Activated naive CD4-positive, alpha-beta T cell treated with anti-CD3 and anti-CD28 coated beads, Interleukin-2, amount 50 U/mL, for 24 hours (primary cell): Measurements from ENCODE around the gene C1orf159.
A peak's percentile ranks its signal among the peaks of the same experiment; 100 is the strongest.

Source experiments
- H3K27ac Mint-ChIP-seq: one replicate; pipeline ENCODE4 v1.8.0; 2021; ENCODE audit warnings: mild to moderate bottlenecking, mixed read lengths
- H3K27me3 Mint-ChIP-seq: one replicate; pipeline ENCODE4 v1.8.0; 2021; ENCODE audit warnings: mixed read lengths
- H3K36me3 Mint-ChIP-seq: one replicate; pipeline ENCODE4 v1.8.0; 2021; ENCODE audit warnings: mixed read lengths
- H3K4me1 Mint-ChIP-seq: one replicate; pipeline ENCODE4 v1.8.0; 2021; ENCODE audit warnings: mixed read lengths
- H3K4me3 Mint-ChIP-seq: one replicate; pipeline ENCODE4 v1.8.0; 2021; ENCODE audit warnings: mild to moderate bottlenecking, mixed read lengths
- H3K9me3 Mint-ChIP-seq: one replicate; pipeline ENCODE4 v1.8.0; 2021; ENCODE audit warnings: mixed read lengths

C1orf159 gene

GRCh38 chr1:1141911-1142250, 26.0 kb upstream of the C1orf159 start:
- Mint-ChIP-seq H3K27me3 (no peaks in the 10 kb centered on the region), H3K36me3 (no peaks in the 10 kb centered on the region), H3K4me1 (peaks cover 15% of the 10 kb centered on the region), H3K4me3 (no peak overlapping the region), H3K9me3 (no peaks in the 10 kb centered on the region), H3K27ac (no peak overlapping the region)

DNA sequence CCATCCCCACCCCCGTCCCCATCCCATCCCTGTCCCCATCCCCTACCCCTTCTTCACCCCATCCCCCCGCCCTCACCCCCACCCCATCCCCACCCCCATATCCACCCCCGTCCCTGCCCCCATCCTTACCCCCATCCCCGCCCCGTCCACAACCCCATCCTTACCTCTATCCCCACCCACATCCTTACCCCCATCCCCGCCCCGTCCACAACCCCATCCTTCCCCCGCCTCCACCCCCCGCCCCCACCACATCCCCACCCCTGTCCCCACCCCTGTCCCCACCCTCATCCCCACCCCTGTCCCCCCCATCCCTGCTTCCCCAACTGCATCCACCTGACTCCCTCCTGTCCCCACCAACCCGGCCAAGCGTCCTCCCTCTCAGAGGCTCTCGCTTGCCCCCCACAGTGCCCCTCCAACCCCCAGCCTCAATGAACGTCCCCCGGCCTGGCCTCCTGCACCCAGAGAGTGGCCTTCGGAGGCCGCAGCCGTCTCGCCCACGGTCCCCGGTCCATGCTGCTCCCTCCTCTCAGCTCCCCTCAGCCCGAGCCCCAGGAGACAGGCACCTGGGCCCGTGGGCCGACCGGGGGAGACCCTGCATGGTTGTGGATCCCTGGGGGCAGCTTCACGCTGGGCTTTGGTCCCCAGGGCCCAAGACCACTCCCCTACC, 25.5 kb upstream of the C1orf159 start:
- H3K27ac Mint-ChIP-seq: no peak overlapping the region
- H3K9me3 Mint-ChIP-seq: no peaks in the 10 kb centered on the region
- no peaks in the 10 kb centered on the region for H3K27me3 Mint-ChIP-seq
- H3K4me3 Mint-ChIP-seq: no peak overlapping the region
- no peaks in the 10 kb centered on the region for H3K36me3 Mint-ChIP-seq
- H3K4me1 Mint-ChIP-seq: peaks cover 15% of the 10 kb centered on the region

DNA sequence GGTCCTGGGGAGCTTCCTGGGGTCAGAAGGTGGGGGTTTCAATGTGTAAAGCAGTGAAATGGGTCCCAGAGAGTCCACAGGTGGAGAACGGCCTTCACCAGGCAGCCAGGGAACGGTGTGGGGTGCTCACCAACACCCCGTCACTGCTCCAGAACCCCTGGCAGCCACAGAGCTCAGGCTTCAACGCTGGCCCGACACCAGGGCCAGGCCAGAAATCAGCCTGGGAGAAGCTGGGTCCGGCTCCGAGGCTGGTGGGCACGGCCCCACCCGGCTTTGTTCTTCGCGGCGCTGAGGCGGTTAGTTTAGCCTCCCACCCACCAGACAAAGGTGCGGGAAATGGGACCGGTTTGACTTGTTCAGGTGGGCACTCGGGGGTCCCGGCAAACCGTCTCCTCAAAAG, 24.8 kb upstream of the C1orf159 start:
- Mint-ChIP-seq H3K9me3 (no peaks in the 10 kb centered on the region), H3K36me3 (no peaks in the 10 kb centered on the region), H3K4me3 (no peak overlapping the region), H3K4me1 (peaks cover 15% of the 10 kb centered on the region), H3K27ac (no peak overlapping the region), H3K27me3 (no peaks in the 10 kb centered on the region)

GRCh38 chr1:1137256-1138045, 21.6 kb upstream of the C1orf159 start:
- peaks cover 5% of the 10 kb centered on the region for H3K4me1 Mint-ChIP-seq
- H3K4me3 Mint-ChIP-seq: peak overlapping the region; percentile 76
- H3K9me3 Mint-ChIP-seq: no peaks in the 10 kb centered on the region
- H3K36me3 Mint-ChIP-seq: no peaks in the 10 kb centered on the region
- H3K27ac Mint-ChIP-seq: peak overlapping the region; percentile 90
- no peaks in the 10 kb centered on the region for H3K27me3 Mint-ChIP-seq

DNA sequence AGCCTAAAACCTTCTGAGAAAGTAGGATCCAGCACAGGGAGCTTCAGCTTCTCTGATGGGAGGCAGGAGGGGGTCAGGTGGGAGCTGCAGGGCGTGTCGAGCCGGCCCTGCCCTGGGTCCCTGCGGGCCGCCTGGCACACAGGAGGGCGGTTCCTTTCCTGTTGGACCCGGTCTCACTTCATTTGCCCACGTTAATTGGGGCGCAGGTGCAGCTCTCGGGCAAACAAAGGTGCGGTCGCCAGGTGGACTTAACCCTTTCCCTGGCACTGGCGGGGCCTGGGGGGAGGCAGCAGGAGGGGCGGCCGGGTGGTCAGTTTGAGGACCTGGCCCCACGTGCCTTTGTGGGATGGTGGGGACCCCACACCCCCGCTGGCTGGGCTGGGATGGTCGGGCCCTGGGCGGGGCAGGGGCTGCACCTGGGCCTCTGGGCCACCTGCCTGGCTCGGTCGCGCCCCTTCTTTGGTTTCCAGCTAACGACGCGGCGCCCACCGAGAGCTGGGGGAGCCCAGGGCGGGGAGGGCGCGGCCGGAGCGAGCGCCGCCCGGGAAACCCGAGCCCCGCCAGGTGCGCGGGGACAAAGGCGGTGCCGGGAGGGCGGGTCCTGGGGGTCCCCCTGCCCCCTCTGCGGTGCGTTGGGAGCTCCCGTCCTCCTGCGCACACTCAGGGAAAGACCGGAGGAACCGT, 20.8 kb upstream of the C1orf159 start:
- Mint-ChIP-seq H3K27me3 (no peaks in the 10 kb centered on the region), H3K4me3 (no peak overlapping the region), H3K4me1 (peaks cover 4% of the 10 kb centered on the region), H3K27ac (no peak overlapping the region), H3K9me3 (no peaks in the 10 kb centered on the region), H3K36me3 (no peaks in the 10 kb centered on the region)

DNA sequence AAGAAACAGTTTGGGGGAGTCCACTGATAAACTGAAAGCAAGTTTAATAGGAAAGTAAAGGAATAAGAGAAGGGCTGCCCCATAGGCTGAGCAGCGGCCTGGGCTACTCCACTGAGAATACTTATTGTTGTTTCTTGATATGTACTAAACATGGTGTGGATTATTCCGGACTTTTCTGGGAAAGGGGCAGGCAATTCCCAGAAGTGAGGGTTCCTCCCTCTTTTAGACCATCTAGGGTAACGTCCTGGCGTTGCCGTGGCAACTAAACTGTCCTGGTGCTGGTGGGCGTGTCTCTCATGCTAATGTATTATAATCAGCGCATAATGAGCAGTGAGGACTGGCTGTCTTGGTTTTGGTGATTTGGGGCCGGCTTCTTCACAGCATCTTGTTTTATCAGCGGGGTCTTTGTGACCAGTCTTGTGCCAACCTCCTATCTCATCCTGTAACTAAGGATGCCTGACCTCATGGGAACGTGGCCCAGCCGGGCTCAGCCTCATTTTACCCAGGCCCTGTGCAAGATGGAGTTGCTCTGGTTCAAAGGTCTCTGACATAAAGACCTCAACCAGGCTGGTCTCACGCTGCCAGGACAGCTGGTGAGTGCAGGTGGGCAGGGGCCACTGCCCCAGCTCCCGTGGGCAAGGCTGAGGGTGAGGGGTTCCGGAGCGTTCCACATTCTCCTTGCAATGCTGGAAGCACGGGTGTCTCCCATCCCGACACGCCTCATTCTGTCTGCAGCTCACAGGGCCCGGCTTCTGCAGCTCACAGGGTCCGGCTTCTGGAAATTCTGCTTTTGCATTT, 19.6 kb upstream of the C1orf159 start:
- Mint-ChIP-seq H3K4me1 (peaks cover 4% of the 10 kb centered on the region), H3K9me3 (no peaks in the 10 kb centered on the region), H3K36me3 (no peaks in the 10 kb centered on the region), H3K4me3 (no peak overlapping the region), H3K27ac (no peak overlapping the region), H3K27me3 (no peaks in the 10 kb centered on the region)

GRCh38 chr1:1134300-1134970, 18.5 kb upstream of the C1orf159 start:
- no peak overlapping the region for H3K27ac Mint-ChIP-seq
- H3K4me1 Mint-ChIP-seq: peaks cover 4% of the 10 kb centered on the region

DNA sequence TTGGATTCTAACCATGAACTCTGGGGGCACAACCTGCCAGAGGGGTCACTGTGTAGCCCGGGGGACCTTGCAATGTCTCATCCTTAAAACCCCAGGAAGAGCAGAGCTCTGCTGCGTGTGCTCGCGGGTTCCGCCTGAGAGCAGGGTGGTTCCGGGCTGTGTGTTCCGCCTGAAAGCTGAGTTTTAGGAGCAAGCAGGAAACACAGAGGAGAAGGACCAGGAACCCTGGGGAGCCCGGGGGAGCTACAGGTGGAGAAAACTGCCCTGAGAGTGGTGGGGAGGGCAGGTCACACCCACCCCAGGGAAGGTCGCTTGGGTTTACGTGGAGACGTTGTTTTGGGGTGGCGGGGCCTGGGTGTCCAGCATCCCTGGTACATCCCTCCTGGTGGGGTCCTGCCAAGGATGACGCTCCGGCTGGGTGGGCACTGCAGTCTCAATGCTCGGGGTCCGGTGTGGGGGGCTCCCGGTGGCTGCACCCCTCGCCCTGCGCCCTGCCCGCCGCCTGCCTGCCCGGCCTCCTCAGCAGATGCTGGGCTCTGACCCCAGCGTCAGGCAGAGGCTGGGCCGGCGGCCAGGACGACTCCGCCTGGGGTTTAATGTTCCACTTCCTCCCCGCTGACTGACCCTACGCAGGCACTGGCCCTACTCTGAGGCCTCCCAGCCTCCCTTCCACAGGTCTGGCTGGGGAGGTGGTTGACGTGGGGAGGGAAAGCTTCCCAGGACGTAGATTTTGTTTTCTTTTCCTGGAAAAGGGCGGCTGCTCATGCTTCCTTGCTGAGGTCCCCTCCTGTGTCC, 17.3 kb upstream of the C1orf159 start:
- H3K27me3 Mint-ChIP-seq: no peaks in the 10 kb centered on the region
- H3K27ac Mint-ChIP-seq: peak overlapping the region; percentile 65
- H3K4me1 Mint-ChIP-seq: peaks cover 4% of the 10 kb centered on the region
- no peaks in the 10 kb centered on the region for H3K9me3 Mint-ChIP-seq
- H3K4me3 Mint-ChIP-seq: no peak overlapping the region
- no peaks in the 10 kb centered on the region for H3K36me3 Mint-ChIP-seq

More at GRCh38 chr1:1134300-1134970, 18.5 kb upstream of the C1orf159 start:
- Mint-ChIP-seq H3K4me3 (no peak overlapping the region), H3K9me3 (no peaks in the 10 kb centered on the region), H3K27me3 (no peaks in the 10 kb centered on the region), H3K36me3 (no peaks in the 10 kb centered on the region)

GRCh38 chr1:1132042-1132950, 16.4 kb upstream of the C1orf159 start:
- H3K4me3 Mint-ChIP-seq: no peak overlapping the region
- H3K4me1 Mint-ChIP-seq: peaks cover 1% of the 10 kb centered on the region
- no peaks in the 10 kb centered on the region for H3K36me3 Mint-ChIP-seq
- H3K27ac Mint-ChIP-seq: no peak overlapping the region
- no peaks in the 10 kb centered on the region for H3K9me3 Mint-ChIP-seq
- H3K27me3 Mint-ChIP-seq: no peaks in the 10 kb centered on the region

GRCh38 chr1:1130206-1131120, 14.6 kb upstream of the C1orf159 start:
- Mint-ChIP-seq H3K36me3 (no peaks in the 10 kb centered on the region), H3K27me3 (no peaks in the 10 kb centered on the region), H3K4me1 (no peaks in the 10 kb centered on the region), H3K4me3 (no peak overlapping the region), H3K9me3 (no peaks in the 10 kb centered on the region), H3K27ac (no peak overlapping the region)

- Mint-ChIP-seq H3K4me1 (no peaks in the 10 kb centered on the region), H3K27ac (no peak overlapping the region), H3K4me3 (no peak overlapping the region), H3K27me3 (no peaks in the 10 kb centered on the region), H3K36me3 (no peaks in the 10 kb centered on the region), H3K9me3 (no peaks in the 10 kb centered on the region)
These were observed 13.5 kb upstream of the C1orf159 start for GRCh38 chr1:1129381-1129821.

- H3K27ac Mint-ChIP-seq: no peak overlapping the region
These were observed 12.7 kb upstream of the C1orf159 start for GRCh38 chr1:1128454-1129139.

More at GRCh38 chr1:1128454-1129139, 12.7 kb upstream of the C1orf159 start:
- Mint-ChIP-seq H3K36me3 (no peaks in the 10 kb centered on the region), H3K9me3 (no peaks in the 10 kb centered on the region), H3K27me3 (no peaks in the 10 kb centered on the region), H3K4me1 (no peaks in the 10 kb centered on the region), H3K4me3 (no peak overlapping the region)
